ENCODE data around the gene IP6K1.
"Not testable (repeated sequence)": the region's sequence is repeated elsewhere in the genome, so short reads cannot be mapped to it uniquely, and the experiment has no call there.

Gene IP6K1

DNA sequence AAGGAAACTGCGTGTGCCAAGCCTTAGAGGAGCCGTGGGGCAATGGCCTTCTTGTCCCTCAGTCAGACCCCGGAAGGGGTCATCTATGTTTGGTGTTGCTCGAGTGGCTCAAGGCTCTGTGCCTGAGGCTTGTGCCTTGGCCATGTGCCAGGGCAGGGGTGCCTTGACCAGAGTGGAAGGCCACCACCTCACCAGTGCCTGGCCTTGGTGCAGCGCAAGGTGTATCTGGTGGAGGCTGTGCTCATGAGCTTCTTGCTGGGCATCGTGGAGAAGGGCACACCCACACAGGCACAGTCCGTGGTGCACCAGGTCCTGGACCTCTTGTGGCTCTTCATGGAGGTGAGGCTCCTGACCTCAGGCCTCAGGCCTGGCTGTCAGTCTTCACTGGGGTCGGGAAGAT lies 86.3 kb downstream of the IP6K1 start:
- Mint-ChIP-seq H3K4me1 (ENCODE audit: low read depth) (peaks cover 5% of the 10 kb centered on the region), H3K4me3 (no peak overlapping the region), H3K36me3 (ENCODE audit: low read depth) (peaks cover 91% of the 10 kb centered on the region), H3K27ac (no peak overlapping the region), H3K9me3 (no peaks in the 10 kb centered on the region), H3K27me3 (no peaks in the 10 kb centered on the region)
- intact Hi-C loops (cut with micrococcal nuclease): no loop called here

DNA sequence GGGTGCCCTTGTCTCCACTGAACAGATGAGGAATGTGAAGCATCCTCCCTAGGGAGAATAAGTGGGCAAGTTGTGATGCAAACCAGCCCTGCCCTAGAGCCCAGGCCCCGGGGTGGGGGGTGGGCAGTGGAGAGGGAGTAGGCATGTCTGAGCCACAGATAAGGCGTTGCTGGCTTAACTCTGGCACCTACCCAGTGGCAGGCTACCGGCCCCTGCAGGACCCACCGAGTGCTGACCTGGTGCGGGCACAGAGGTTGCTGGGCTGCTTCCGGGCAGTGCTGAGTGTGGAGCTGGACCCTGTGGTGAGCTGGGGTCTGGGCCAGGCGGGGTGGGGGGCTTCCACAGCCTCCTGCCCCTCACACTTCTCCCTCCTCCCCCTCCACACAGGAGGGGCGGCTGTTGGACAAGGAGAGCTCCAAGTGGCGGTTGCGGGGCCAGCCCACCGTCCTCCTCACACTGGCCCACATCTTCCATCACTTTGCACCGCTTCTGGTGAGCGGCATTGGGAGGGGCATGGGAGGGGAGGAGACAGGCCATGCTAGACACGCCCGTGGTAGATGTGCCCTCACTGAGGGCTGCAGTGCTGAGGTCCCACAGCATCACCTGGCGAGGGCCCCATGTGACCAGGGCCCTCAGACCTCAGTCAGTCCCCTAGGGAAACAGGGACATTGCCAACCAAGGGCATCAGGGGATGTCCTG lies 86.9 kb downstream of the IP6K1 start:
- H3K27me3 Mint-ChIP-seq: no peaks in the 10 kb centered on the region
- H3K27ac Mint-ChIP-seq: no peak overlapping the region
- H3K36me3 Mint-ChIP-seq (ENCODE audit: low read depth): peaks cover 89% of the 10 kb centered on the region
- H3K4me1 Mint-ChIP-seq (ENCODE audit: low read depth): peaks cover 5% of the 10 kb centered on the region
- intact Hi-C loops (cut with micrococcal nuclease): no loop called here
- no peaks in the 10 kb centered on the region for H3K9me3 Mint-ChIP-seq
- H3K4me3 Mint-ChIP-seq: no peak overlapping the region

DNA sequence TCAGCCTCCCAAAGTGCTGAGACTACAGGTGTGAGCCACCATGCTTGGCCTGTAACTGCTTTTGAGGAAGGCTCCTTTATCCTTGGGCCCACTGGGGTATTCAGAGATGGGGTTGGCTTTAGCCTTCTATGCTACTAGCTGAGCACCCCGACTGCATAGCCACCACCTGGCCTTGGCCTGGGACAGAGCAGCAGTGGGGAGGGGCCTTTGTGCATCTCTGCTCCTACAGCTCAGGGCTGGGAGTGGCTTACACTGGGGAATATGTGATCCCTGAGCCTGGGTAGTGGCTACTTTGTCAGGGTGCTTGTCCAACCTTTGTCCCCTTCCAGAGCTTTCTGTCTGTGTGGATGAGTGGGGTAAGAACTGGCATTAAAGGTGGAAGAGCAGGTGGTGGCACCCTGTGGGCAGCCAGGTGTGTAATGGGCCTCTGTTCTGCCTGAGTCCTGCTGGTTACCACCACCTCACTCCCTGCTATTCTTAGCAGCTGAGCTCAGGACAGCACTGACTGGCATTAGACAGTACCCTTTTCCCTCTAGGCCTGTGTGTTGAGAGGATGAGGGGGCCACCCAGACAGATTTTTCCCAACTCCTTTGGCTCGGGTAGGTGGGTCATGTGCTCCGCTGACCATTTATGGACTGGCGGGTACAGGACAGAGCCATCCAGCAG lies 90.9 kb downstream of the IP6K1 start:
- Mint-ChIP-seq H3K36me3 (ENCODE audit: low read depth) (peaks cover 58% of the 10 kb centered on the region), H3K4me1 (ENCODE audit: low read depth) (peaks cover 13% of the 10 kb centered on the region)
- intact Hi-C loops (cut with micrococcal nuclease); H3K4me3 Mint-ChIP-seq; H3K27me3 Mint-ChIP-seq; H3K9me3 Mint-ChIP-seq; H3K27ac Mint-ChIP-seq: not testable (repeated sequence)

DNA sequence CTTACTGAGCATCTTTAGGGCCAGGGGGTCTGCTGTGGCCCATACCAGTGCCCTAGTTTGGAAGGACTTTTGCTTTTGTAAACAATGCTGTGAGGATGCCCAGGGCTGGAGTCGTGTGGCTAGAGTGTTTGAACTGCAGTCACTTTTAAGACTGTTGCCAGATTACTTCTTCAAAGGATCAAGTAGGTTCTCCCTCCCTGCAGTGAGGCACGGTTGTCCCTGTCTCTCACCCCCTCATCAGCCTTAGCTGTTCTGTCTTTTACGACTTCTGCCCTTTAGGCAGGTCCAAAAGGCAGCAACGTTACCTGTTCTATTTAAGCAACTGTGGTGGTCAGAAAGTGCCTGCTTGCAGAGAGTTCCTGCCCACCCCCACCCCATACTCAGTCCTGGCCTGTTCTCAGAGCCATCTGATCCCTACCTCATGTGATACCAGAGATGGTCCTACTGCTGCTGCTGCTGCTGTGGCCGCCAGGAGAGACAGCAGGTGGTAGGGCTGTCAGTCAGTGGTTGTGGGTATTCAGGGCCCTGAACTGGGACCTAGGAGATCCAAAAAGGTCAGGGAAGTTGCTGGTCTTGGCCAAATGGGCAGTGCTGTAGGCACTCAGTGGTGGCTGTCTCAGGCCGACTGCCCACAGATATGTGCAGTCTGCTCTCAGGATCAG lies 91.8 kb downstream of the IP6K1 start:
- intact Hi-C loops (cut with micrococcal nuclease); H3K9me3 Mint-ChIP-seq; H3K27me3 Mint-ChIP-seq; H3K4me3 Mint-ChIP-seq; H3K27ac Mint-ChIP-seq: not testable (repeated sequence)
- Mint-ChIP-seq H3K36me3 (ENCODE audit: low read depth) (peaks cover 52% of the 10 kb centered on the region), H3K4me1 (ENCODE audit: low read depth) (peaks cover 22% of the 10 kb centered on the region)

DNA sequence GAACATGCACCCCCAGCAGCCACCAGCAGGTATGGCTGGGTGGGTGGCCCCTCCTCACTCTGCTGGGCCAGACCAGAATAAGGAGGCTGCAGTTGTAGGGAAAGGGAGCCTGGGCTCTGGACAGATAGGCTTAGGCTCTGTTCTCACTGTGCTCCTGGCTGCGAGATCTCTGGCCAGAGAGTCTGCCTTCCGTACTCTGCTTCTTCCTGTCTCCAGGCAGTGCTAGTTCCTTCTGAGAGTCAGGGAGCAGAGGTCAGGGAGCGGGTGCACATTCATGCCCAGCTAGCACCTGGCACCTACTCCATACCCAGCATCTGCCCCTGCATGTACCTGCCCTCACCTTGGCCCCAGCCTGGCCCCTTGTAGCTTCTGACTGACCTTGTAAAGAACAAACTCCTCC lies 94.9 kb downstream of the IP6K1 start:
- Mint-ChIP-seq H3K36me3 (ENCODE audit: low read depth) (peaks cover 30% of the 10 kb centered on the region), H3K27me3 (peaks cover 12% of the 10 kb centered on the region), H3K4me1 (ENCODE audit: low read depth) (peaks cover 32% of the 10 kb centered on the region)
- H3K27ac Mint-ChIP-seq; H3K4me3 Mint-ChIP-seq; intact Hi-C loops (cut with micrococcal nuclease); H3K9me3 Mint-ChIP-seq: not testable (repeated sequence)

DNA sequence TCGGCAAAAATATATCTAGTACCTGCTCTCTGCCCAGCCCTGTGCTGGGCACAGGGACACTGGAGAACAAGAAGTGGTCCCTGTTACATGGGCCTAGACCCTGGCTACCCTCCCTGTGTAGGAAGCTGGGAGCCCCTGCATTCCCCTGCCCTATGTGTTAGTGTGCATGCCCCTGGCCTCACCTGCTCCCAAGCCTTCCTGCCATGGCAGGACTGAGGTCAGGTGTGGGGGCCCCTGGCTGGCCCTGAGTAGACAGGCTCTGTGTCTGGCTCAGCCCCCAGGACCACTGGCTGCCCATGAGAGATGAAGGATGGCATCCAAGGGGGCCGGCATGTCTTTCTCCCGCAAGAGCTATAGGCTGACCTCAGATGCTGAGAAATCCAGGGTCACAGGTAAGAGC lies 95.5 kb downstream of the IP6K1 start:
- H3K9me3 Mint-ChIP-seq; H3K4me3 Mint-ChIP-seq; intact Hi-C loops (cut with micrococcal nuclease); H3K27ac Mint-ChIP-seq: not testable (repeated sequence)
- peaks cover 28% of the 10 kb centered on the region for H3K36me3 Mint-ChIP-seq (ENCODE audit: low read depth)
- H3K4me1 Mint-ChIP-seq (ENCODE audit: low read depth): peaks cover 38% of the 10 kb centered on the region
- peaks cover 17% of the 10 kb centered on the region for H3K27me3 Mint-ChIP-seq

DNA sequence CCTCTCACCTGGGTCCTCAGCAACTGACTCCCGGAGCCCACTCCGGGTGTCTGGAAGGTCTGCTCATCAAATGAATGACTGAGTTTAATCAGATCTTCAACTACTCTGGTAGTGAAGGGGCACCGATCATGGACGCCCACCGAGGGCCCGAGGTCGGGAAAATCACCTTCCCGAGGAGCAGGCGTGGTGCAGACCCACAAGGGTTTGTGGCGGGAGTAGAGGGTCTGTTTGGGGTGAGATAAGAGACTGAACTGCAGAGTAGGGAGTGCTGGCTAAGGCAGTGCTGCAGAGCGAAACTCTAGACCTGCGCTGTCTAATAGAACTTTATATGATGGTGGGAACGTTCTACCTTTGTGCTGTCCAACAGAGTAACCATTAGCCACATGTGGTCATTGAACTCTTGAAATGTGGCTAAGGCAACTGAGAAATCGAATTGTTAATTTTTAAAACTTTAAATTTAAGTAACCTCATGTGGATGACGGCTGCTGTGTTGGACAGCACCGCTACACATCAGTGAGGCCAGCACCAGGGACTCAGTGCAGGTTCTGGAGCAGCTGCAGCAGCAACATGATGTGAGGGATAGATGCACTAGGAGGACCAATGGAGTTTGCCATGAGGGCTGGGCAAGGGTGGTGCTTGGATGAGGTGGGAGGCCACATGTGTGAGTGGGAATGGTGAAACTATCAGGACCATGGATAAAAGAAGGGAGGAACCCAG lies 96.3 kb downstream of the IP6K1 start:
- Mint-ChIP-seq H3K4me1 (ENCODE audit: low read depth) (peaks cover 40% of the 10 kb centered on the region), H3K27me3 (peaks cover 25% of the 10 kb centered on the region), H3K4me3 (peak overlapping the region; percentile 100), H3K27ac (peak overlapping the region; percentile 90), H3K36me3 (ENCODE audit: low read depth) (peaks cover 28% of the 10 kb centered on the region)
- H3K9me3 Mint-ChIP-seq; intact Hi-C loops (cut with micrococcal nuclease): not testable (repeated sequence)

DNA sequence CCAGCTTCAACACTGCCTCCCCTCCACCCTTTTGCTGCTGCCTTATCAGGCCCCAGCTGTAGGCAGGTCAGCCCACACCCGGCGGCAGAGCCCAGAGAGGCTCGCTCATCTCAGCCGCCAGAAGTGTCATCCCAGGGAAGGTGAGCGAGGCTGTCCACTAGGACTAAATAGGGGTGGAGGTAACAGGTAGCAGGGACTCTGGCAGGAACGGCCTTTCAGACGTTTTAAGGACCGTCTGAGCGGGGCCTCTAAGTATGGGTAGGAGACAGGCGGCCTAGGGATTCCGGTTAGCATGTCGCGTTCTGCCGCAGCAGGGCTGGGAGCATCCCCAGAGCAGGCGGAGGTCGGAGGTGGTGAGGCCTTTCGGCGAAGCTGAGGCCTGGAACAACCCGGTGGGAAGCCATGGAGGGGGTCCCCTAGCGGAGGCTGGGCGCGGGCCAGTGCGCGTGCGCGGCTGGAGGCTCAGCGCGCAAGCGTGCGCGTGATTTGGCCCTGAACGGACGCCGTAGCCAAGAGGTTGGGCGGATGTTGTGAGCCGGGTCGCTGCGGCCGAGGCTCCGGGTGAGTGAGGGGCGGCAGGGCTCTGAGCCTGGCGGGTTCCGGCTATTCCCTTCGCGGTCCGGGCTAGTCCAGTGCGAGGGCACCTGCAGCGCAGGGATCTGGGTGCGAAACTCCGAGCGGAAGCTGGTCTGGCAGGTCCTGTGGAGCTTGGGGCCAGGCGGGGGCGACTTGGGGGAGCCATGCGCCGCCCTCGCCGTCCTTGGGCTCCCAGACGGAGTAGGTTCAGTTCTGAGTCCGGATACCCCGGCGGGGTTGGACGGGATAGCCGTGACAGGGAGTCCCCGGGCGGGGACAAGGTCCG lies 97.1 kb downstream of the IP6K1 start, which contains the start of the genes MST1 and RNF123:
TSS of gene MST1 (minus strand) at position 429 of the 862 bp plus-strand sequence. CDS start 783 bp downstream, outside the sequence.
TSS of gene RNF123 (plus strand) at position 512 of the 862 bp plus-strand sequence. CDS start 1,609 bp downstream, outside the sequence.
- Mint-ChIP-seq H3K36me3 (ENCODE audit: low read depth) (peaks cover 31% of the 10 kb centered on the region), H3K4me1 (ENCODE audit: low read depth) (peaks cover 40% of the 10 kb centered on the region), H3K27ac (peak within 1 kb of the TSS; percentile 90), H3K4me3 (peak within 1 kb of the TSS; percentile 100), H3K9me3 (no peaks in the 10 kb centered on the region), H3K27me3 (peaks cover 32% of the 10 kb centered on the region)
- intact Hi-C loops (cut with micrococcal nuclease): no loop called here

DNA sequence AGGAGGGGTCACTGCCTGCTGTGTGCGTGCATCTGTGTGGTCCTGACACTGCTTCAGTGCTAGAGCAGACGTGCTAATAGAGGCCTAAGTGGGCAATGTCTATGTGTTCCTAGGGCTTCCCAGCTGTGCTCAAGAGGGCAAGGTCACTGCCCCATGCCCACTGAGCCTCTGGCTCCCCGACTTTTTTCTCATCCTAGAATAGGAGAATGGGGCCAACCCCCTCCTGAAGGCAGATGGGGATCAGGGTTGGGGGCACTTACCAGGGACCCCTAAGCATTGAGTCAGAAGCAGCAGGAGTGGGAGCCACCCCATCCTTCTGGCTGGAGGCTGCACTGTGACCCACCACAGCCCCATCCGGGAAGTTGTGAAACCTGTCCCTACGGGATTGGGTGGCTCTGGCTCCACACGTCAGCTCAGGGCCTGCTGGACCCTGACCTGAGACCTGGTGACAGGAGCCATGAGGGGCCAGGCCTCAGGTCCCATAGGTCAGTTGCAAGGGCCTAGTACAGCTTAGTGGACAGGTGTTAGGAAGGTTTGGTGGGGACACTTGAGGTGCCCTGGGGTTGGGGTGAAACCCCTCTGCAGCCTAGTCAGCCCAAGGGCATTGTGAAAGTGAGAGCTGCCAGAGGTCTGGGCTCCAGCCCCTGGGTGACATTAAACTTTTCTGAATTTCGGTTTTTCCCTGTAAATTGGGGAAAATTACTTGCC lies 97.8 kb downstream of the IP6K1 start:
- H3K9me3 Mint-ChIP-seq; intact Hi-C loops (cut with micrococcal nuclease): not testable (repeated sequence)
- peaks cover 40% of the 10 kb centered on the region for H3K4me1 Mint-ChIP-seq (ENCODE audit: low read depth)
- peaks cover 32% of the 10 kb centered on the region for H3K36me3 Mint-ChIP-seq (ENCODE audit: low read depth)
- H3K4me3 Mint-ChIP-seq: peak overlapping the region; percentile 100
- peaks cover 36% of the 10 kb centered on the region for H3K27me3 Mint-ChIP-seq
- H3K27ac Mint-ChIP-seq: peak overlapping the region; percentile 90

DNA sequence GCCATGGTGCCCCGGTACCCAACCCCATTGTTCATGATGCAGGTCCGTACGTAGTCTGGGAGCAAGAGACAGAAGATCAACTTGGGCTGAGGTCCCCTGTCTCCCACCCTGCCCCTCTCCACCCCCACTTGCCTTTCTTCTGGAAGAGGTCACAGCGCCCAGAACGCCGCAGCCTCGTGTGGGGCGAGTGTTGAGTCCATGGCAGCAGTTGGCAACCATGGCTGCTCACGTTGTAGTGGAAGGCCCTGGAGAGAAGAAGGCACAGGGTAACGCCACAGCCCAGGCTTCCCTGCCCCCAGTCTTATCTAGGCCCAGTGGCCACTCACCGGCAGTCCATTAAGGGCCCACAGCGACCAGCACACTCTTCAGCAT lies 98.9 kb downstream of the IP6K1 start:
- H3K4me3 Mint-ChIP-seq; H3K9me3 Mint-ChIP-seq; intact Hi-C loops (cut with micrococcal nuclease); H3K27ac Mint-ChIP-seq: not testable (repeated sequence)
- H3K27me3 Mint-ChIP-seq: peaks cover 36% of the 10 kb centered on the region
- peaks cover 40% of the 10 kb centered on the region for H3K4me1 Mint-ChIP-seq (ENCODE audit: low read depth)
- H3K36me3 Mint-ChIP-seq (ENCODE audit: low read depth): peaks cover 43% of the 10 kb centered on the region

DNA sequence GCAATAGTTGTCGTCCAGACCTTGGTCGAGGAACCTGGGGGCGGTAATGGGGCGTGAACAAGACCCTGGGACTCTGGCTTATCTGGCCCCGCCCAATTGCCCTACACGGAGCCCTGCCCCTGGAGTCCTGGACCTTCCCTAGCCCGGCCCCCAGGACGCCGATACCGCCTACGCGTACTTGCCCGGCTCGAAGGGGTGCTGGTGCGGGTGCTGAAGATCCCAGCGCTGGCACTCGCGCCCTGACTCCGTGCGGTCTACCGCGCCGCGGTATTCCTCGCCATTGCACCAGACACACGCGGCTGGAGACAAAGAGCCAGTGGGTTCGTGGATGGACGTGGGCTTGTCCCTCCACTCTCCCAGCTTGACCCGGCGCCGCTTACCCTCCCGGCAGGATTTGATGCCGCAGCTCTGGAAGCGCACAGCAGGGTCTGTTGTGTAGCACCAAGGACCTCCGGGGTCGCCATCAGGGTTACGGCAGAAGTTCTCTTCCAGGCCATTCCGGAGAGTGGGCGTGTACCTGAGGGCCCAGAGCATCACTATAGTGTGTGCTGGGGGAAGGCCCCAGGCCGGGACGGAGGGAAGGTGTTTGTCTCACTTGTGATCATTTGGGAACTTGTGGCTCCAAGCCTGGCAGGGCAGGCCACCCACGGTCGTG lies 99.4 kb downstream of the IP6K1 start:
- H3K27ac Mint-ChIP-seq; intact Hi-C loops (cut with micrococcal nuclease); H3K9me3 Mint-ChIP-seq: not testable (repeated sequence)
- H3K27me3 Mint-ChIP-seq: peaks cover 36% of the 10 kb centered on the region
- H3K4me3 Mint-ChIP-seq: peak overlapping the region; percentile 53
- peaks cover 48% of the 10 kb centered on the region for H3K36me3 Mint-ChIP-seq (ENCODE audit: low read depth)
- H3K4me1 Mint-ChIP-seq (ENCODE audit: low read depth): peaks cover 40% of the 10 kb centered on the region

DNA sequence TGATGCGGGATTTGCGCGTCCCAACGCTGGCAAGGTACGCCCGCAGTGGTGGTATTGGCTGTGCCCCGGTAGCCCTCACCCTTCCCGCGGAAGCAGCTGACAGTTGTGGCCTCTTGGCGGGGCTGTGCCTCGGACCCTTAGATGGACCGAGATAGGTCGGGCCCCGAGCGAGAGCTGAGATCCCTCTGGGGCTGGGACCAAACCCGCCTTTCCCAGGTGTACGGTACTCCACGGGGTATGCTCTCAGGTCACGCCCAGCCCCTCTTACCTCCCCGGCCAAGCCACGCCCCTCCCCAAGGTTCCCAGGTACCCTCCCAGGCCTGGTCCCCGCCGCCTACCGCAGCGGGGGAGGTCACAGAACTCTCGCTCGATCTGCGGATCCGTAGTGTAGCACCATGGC lies 100.0 kb downstream of the IP6K1 start:
- H3K27ac Mint-ChIP-seq; H3K9me3 Mint-ChIP-seq; intact Hi-C loops (cut with micrococcal nuclease): not testable (repeated sequence)
- H3K27me3 Mint-ChIP-seq: peaks cover 36% of the 10 kb centered on the region
- H3K36me3 Mint-ChIP-seq (ENCODE audit: low read depth): peaks cover 54% of the 10 kb centered on the region
- peak overlapping the region; percentile 53 for H3K4me3 Mint-ChIP-seq
- H3K4me1 Mint-ChIP-seq (ENCODE audit: low read depth): peaks cover 35% of the 10 kb centered on the region

Measured in dendritic cell treated with granulocyte-macrophage colony-stimulating factor and Interleukin-4, amounts not matched to agents 40 ng/mL and 50 ng/mL, for 4 days (primary cell).